SU-DHL-6 (cell line): ENCODE measurements around the gene RAET1L.
"Not testable (repeated sequence)": the region's sequence is repeated elsewhere in the genome, so short reads cannot be mapped to it uniquely, and the experiment has no call there.

Experiments used
- H2AFZ ChIP-seq: fragments of 200-600 bp; sonication (generic); 2 replicates; pipeline ENCODE4 v1.6.1; 2014; ENCODE audit warnings: low read depth, mild to moderate bottlenecking, moderate library complexity, mixed read lengths, antibody characterized with exemption, low read length; ENCODE audit not compliant: severe bottlenecking
- H3F3A ChIP-seq: fragments of 200-600 bp; shearing (Covaris generic); 2 replicates; pipeline ENCODE4 v1.6.0; 2016; ENCODE audit warnings: antibody characterized with exemption, mild to moderate bottlenecking; ENCODE audit not compliant: insufficient read depth
- H3K27ac ChIP-seq: fragments of 200-600 bp; sonication (generic); 2 replicates; pipeline ENCODE4 v1.5.1; 2016; ENCODE audit warnings: low read depth, mild to moderate bottlenecking, low read length, moderate library complexity, mixed read lengths
- H3K27me3 ChIP-seq: fragments of 200-600 bp; sonication (generic), shearing (Covaris generic); 2 replicates; pipeline ENCODE4 v1.6.0; 2014; ENCODE audit warnings: mild to moderate bottlenecking, low read length
- H3K36me3 ChIP-seq: fragments of 200-600 bp; sonication (generic); 2 replicates; pipeline ENCODE4 v1.6.1; 2014; ENCODE audit warnings: mild to moderate bottlenecking, low read length, mixed read lengths
- H3K4me2 ChIP-seq: fragments of 300-600, 200-600 bp; shearing (Covaris generic), sonication (generic); 2 replicates; pipeline ENCODE4 v1.6.0; 2014; ENCODE audit warnings: low read length, low read depth, mild to moderate bottlenecking; ENCODE audit not compliant: poor library complexity, severe bottlenecking
- H3K4me3 ChIP-seq: fragments of 200-600 bp; sonication (generic); 2 replicates; pipeline ENCODE4 v1.5.1; 2014; ENCODE audit warnings: antibody characterized with exemption, low read length, mild to moderate bottlenecking, mixed read lengths; ENCODE audit not compliant: insufficient read depth, poor library complexity, severe bottlenecking
- H3K79me2 ChIP-seq: fragments of 200-600 bp; sonication (generic); 2 replicates; pipeline ENCODE4 v1.6.1; 2014; ENCODE audit warnings: mild to moderate bottlenecking, low read length, moderate library complexity; ENCODE audit not compliant: insufficient read depth
- H3K9ac ChIP-seq: fragments of 200-600 bp; sonication (generic); 2 replicates; pipeline ENCODE4 v1.7.0; 2014; ENCODE audit warnings: mild to moderate bottlenecking, low read length
- H3K9me2 ChIP-seq: fragments of 200-600 bp; sonication (generic); replicated peaks from 2 replicates; pipeline ENCODE4 v1.6.1; 2014; ENCODE audit warnings: low read length; ENCODE audit not compliant: insufficient read depth
- H3K9me3 ChIP-seq: fragments of 200-600 bp; sonication (generic); 2 replicates; pipeline ENCODE4 v1.6.1; 2014; ENCODE audit warnings: low read length, mixed read lengths; ENCODE audit not compliant: insufficient read depth
- H4K20me1 ChIP-seq: fragments of 200-600 bp; sonication (generic); 2 replicates; pipeline ENCODE4 v1.6.1; 2014; ENCODE audit warnings: low read depth, mild to moderate bottlenecking, antibody characterized with exemption, low read length, moderate library complexity, mixed read lengths
- EZH2phosphoT487 ChIP-seq: fragments of 200-600 bp; sonication (generic), shearing (Covaris generic); conservative IDR thresholded peaks from 2 replicates; pipeline ENCODE4 v1.6.1; 2018; ENCODE audit warnings: mild to moderate bottlenecking, antibody characterized with exemption, low read length, moderate library complexity, mixed read lengths
- TF ChIP-seq, protein P1 (sequence below): fragments of 200-600 bp; sonication (generic); IDR thresholded peaks from one replicate; pipeline ENCODE4 v1.5.1; 2017; ENCODE audit warnings: antibody characterized with exemption, mild to moderate bottlenecking, low read length, moderate library complexity; ENCODE audit not compliant: insufficient read depth, poor library complexity, severe bottlenecking

RAET1L gene

GRCh38 chr6:150004783-150005717 is 20.3 kb downstream of the RAET1L start:
- TF ChIP-seq EZH2phosphoT487, result no peak
- TF ChIP-seq, protein P1, sequence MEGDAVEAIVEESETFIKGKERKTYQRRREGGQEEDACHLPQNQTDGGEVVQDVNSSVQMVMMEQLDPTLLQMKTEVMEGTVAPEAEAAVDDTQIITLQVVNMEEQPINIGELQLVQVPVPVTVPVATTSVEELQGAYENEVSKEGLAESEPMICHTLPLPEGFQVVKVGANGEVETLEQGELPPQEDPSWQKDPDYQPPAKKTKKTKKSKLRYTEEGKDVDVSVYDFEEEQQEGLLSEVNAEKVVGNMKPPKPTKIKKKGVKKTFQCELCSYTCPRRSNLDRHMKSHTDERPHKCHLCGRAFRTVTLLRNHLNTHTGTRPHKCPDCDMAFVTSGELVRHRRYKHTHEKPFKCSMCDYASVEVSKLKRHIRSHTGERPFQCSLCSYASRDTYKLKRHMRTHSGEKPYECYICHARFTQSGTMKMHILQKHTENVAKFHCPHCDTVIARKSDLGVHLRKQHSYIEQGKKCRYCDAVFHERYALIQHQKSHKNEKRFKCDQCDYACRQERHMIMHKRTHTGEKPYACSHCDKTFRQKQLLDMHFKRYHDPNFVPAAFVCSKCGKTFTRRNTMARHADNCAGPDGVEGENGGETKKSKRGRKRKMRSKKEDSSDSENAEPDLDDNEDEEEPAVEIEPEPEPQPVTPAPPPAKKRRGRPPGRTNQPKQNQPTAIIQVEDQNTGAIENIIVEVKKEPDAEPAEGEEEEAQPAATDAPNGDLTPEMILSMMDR, result no peak
- Histone ChIP-seq H2AFZ (peak overlapping the region; percentile 89), H3K27me3 (no peaks in the 10 kb centered on the region), H3K4me3 (peak overlapping the region; percentile 78), H3K9me3 (no peaks in the 10 kb centered on the region), H3K9me2 (no peaks in the 10 kb centered on the region), H4K20me1 (no peaks in the 10 kb centered on the region), H3K4me2 (peak overlapping the region; percentile 72), H3K9ac (peak overlapping the region; percentile 73), H3K79me2 (no peaks in the 10 kb centered on the region), H3K27ac (peak overlapping the region; percentile 73), H3F3A (no peaks in the 10 kb centered on the region), H3K36me3 (no peaks in the 10 kb centered on the region)

- H2AFZ ChIP-seq, result peak overlapping the region; percentile 89
- H3F3A ChIP-seq, result no peaks in the 10 kb centered on the region
- H3K36me3 ChIP-seq, result no peaks in the 10 kb centered on the region
- no peaks in the 10 kb centered on the region for H3K9me3 ChIP-seq
- peak overlapping the region; percentile 73 for H3K27ac ChIP-seq
- peak overlapping the region; percentile 73 for H3K9ac ChIP-seq
- TF ChIP-seq, protein P1, result no peak
- no peak for TF ChIP-seq EZH2phosphoT487
- H3K79me2 ChIP-seq, result no peaks in the 10 kb centered on the region
- H3K9me2 ChIP-seq, result no peaks in the 10 kb centered on the region
- H4K20me1 ChIP-seq, result no peaks in the 10 kb centered on the region
- H3K4me3 ChIP-seq, result peak overlapping the region; percentile 78
- H3K27me3 ChIP-seq, result no peaks in the 10 kb centered on the region
- H3K4me2 ChIP-seq, result peak overlapping the region; percentile 72
Measured at GRCh38 chr6:150004101-150004782, 21.1 kb downstream of the RAET1L start.

DNA sequence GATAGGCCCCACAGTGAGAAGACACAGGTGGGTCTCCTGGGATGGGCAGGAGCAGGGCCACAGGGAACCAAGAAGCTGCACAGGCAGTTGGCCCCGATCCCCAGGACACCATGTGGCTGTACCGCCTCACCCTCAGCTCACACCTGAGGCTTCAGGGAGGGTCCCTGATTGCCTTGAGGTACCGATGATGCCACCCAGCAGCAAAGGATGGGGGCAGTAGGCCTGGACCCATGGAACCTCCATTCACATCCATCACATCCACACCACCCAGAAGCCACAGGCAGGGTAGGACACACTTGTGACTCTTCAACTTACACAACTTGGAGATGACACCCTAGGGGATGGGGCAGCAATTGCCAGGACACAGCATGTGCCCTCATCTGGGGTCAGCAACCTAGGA is 21.7 kb downstream of the RAET1L start:
- not testable (repeated sequence) for H3K9me3 ChIP-seq, H4K20me1 ChIP-seq, H3K79me2 ChIP-seq, H3K4me2 ChIP-seq, H3K4me3 ChIP-seq, H3K27ac ChIP-seq, H3F3A ChIP-seq, H3K27me3 ChIP-seq, H3K9ac ChIP-seq, H2AFZ ChIP-seq, H3K36me3 ChIP-seq, H3K9me2 ChIP-seq

GRCh38 chr6:150002710-150003109 is 22.6 kb downstream of the RAET1L start:
- no peaks in the 10 kb centered on the region for H3K9me3 ChIP-seq
- no peak overlapping the region for H3K4me2 ChIP-seq
- no peaks in the 10 kb centered on the region for H3K79me2 ChIP-seq
- H3K36me3 ChIP-seq, result no peaks in the 10 kb centered on the region
- TF ChIP-seq EZH2phosphoT487, result no peak
- TF ChIP-seq, protein P1, result no peak
- no peak overlapping the region for H3K27ac ChIP-seq
- no peak overlapping the region for H3K9ac ChIP-seq
- H2AFZ ChIP-seq, result no peak overlapping the region
- no peaks in the 10 kb centered on the region for H3K27me3 ChIP-seq
- no peaks in the 10 kb centered on the region for H4K20me1 ChIP-seq
- H3K4me3 ChIP-seq, result no peak overlapping the region
- no peaks in the 10 kb centered on the region for H3F3A ChIP-seq
- no peaks in the 10 kb centered on the region for H3K9me2 ChIP-seq
